TTC549 (cell line): ENCODE results near the gene CAPN2.

Experiments used
- FAIRE-seq: peaks from 2 replicates; lab custom pipeline; 2012; peaks lifted over from hg19 to GRCh38; lab: Jason Lieb, UNC

Gene CAPN2

DNA sequence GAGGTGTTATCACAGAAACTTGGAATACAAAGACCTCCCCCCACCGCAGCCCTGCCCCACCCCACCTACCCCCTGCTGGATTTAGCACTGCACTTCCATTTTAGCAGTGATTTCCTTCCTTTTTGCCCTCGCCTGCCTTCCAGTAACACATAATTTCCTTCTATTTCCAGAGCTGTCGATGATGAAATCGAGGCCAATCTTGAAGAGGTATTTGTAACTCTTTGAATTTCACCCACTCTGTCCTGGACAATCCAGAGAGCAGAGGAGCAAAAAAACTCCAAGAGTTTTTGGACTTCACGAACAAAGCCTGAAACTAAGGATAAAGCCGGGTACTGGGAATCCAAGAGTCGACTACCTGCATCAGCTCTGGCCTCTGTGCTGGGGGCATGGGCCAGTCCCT lies 49.1 kb downstream of the CAPN2 start:
- FAIRE-seq: no peak

DNA sequence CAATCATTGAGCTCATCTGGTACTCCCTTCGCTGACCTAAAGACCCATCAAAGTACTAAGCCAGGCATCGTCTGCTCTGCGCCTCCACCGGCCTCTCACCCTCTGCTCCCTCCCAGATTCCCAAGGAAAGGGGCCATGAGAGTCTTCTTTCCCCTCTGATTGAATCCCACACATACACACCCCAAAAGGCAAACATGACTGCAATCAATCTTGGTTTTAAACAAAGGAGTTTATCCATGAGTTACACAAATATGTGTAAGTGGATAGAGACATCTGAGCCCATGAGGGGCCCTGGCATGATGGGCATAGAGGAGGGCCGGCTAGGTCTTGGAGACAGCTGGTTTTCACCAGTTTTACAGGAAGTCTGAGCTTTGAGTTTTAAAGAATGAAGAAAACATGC lies 50.9 kb downstream of the CAPN2 start:
- FAIRE-seq: no peak

DNA sequence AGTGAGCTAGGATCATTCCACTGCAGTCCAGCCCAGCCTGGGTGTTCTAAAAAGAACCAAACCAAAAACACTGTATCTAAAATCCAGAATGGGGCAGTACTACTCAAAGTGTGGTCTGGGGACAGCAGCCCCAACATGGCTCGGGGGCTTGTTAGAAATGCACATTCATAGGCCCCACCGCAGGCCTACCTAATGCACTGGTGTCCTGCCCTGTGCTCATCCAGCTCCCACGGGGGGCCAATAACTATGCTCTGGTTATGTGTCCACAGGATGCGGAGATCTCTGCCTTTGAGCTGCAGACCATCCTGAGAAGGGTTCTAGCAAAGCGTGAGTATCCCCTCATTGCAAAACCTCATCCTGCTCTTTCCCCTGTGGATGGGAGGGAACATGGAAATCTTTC lies 51.5 kb downstream of the CAPN2 start:
- no peak for FAIRE-seq

GRCh38 chr1:223765036-223765718 lies 52.8 kb downstream of the CAPN2 start:
- FAIRE-seq: no peak

DNA sequence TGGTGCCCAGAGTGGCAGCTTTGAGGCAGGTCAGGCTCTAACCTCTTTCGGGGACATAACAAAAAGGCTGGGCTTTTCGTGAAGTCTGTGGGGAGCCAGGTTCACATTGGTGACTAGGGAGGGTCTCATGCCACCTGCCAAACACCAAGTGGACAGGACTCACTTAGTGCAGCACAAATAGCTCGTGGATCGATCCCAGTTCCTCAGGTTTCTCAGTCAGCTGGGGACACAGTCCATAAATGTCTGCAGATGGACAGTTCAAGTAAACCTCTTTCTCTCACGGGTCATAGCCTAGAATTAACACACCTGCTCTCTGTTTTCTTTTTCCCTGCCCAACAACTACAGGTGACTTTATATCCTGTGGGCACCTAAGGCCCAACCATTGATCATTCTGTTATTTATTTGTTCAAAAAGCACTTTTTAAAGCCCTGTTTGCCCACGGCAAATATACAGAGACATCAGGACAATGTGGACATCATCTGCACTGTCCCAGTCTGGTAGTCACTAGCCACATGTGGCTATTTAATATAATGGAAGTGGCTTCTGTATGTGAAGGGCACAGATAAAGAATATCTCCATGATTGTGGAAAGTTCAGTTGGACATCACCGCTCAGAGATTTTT lies 53.5 kb downstream of the CAPN2 start:
- no peak for FAIRE-seq

DNA sequence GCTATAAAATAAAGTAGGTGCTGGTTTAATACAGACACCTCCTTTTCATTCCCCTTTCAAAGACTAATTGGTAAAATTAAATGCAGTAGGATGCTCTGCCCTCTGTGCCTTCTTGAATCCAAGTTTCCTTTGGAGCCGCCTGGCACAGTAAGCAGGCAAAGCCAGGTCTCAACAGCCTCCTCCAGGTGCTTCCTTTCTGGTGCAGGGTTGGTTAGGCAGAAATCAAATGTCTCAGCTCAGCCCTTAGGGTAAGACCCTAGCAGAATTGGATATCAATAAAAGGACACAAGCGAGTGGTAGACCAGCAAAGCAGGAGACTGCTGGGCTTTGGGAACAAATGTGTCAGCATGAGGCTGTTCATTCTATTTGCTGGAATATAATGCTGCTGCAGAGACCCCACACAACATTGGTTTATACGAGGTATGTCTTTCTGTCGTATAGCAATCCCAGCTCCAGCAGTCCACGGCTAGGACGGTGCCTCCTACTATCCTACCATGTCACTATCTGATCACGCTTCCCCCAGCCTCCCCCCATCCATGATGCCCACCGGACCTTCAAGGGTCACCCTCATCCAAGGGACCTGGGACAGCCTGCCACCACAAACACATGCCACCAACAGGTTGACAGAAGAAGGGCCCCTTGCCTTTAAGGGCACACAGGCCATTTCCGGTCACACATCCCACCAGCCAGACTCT lies 58.4 kb downstream of the CAPN2 start:
- FAIRE-seq: no peak

- FAIRE-seq: no peak
Observed at GRCh38 chr1:223771469-223771813, 59.1 kb downstream of the CAPN2 start.

- no peak for FAIRE-seq
Observed at GRCh38 chr1:223771814-223772770, 59.8 kb downstream of the CAPN2 start.

GRCh38 chr1:223772771-223773160 lies 60.4 kb downstream of the CAPN2 start:
- FAIRE-seq: no peak

DNA sequence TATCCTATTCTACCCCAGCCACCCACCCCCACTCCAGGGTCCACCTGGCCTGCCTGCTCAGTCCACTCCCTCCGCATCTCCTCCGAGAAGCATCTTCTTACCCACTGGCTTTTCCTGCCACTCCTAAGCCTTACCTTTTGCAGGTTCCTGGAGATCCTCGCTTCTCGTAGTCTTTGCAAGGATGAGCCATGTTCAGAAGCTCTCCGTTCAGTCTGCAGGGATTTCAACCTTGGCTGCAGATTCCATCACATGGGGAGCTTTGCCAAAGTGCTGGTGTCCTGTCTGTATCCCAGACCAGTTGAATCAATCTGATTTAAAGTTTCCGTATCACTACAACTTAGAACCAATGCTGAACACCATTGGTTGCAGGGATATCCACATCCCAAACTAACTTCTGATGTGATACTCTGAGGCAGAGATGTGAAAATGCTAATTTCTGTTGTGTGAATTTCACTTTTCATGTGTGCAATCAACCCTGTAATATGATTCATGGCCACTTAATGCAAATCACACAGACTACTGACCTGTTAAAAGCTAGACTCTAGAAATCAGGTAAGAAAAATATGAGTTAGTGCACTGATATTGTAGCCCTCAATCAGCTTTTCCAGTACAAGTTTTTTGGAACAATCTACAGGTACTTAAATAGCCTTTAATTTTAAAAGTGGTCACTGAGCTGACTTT lies 61.9 kb downstream of the CAPN2 start:
- FAIRE-seq: no peak

- FAIRE-seq: no peak
Observed at GRCh38 chr1:223775054-223775453, 62.7 kb downstream of the CAPN2 start.

- no peak for FAIRE-seq
Observed at GRCh38 chr1:223775711-223776074, 63.4 kb downstream of the CAPN2 start.

DNA sequence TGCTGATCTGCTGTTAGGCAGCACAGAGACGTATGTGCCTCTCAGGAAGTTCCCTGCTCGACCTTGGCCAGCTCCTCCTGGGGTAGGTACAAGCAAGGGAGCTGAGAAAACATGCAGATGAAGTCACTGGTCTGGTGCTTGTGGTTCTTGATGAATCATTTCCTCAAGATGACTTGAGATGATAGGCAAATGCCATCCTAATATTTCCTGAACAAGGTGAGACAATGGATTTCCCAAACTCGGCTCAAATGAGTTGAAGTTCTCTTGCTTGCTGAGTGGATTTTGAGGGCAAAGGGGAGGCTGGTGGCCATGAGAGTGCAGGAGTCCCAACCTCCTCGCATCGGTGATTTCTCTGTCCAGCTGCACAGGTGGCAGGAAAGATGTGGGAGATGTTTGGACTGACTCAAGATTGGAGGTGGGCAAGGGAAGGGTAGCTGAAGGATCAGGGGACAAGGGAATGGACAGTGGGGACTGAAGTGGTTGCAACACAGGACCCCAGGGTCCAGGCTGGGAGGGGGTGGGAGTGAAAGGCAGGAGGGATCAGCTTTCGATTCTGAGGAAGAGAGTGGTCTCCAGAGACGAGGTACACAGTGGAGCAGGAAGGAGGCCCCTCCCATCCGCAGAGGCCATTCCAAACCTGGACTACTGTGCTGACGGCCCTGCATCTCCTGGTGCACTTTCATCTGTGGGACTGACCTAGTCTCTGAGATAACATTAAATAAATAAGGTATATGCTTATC lies 63.9 kb downstream of the CAPN2 start:
- FAIRE-seq: no peak

DNA sequence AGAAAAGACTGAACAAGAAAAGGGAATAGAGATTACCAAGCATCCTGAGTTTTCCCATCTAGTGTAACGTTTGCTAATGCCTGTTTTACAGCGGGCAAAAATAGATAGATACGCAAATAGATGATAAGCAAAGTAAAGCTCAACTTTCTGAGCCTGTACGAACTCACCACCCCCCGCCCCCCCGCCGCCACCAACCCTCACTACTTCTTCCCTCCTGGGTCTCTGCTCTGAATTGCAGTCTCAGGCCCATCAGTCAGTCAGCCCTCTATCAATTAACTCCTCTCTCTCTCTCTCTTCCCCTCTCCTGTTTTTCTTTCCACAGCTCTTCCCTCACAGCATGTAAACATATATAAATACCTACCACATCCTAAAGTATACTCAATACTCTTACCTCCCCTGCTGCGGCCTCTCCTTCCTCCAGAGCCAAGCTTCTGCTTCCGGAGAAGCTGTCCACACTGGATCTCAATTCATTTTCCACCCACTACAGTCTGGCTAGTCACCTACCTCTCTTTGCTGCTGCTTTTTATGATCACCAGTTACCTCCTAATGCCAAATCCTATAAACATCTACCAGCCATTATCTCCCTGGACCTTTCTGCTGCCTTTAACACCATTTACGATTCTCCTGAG lies 64.6 kb downstream of the CAPN2 start:
- FAIRE-seq: no peak

DNA sequence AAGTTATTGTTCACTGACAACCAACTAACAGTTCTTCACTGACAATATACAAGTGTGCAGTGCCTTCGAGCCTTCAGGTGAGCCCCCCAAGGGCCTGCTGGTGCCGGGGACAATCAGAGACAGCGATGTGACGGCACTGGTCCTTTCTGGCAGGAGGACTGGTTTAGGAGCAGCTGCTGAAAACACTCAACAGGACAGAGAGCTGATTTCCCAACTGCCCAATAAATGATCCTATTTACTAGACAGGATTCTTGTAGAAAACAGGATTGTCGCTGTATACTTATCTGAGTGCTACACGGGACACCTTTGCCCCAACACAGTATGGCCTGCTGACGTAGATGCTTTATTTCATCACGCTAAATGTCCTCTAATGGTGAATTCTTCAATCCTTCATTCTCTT lies 68.0 kb downstream of the CAPN2 start:
- FAIRE-seq: no peak

DNA sequence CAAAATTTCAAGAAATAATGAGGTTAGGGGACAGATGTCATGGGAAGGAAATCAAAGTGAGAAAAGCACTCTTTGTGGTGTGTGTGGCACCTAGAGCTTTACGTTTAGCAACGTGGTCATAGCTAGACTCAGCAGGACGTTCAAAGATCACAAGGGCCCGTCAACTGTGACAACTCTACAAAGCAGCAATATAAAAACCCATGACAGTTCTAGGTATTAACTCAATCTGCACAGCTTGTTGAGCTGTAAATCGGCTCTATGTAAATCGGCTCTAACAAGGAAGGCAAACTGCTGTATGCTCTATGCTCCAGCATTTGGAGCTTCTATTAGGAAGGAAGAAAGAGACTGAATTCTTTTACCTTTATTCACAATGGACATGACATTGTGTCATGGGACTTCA lies 68.6 kb downstream of the CAPN2 start:
- no peak for FAIRE-seq

DNA sequence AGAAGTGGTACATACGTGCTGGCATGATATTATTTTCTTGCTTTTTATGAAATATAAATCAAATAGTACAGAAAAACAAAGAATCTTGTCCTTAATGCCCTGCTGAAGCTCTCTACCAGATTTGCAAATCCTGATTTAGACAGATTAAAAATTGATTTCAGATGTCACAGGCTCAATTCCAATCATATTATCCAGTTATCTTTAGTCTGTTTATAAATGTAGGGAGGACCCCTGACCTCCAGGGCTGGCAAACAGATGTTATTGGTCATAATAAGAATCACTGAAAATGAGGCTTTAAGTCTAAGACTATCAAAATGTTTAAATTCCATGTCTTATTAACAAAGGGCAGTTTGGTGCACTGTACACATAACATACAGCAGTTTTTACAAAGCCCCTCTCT lies 71.3 kb downstream of the CAPN2 start:
- no peak for FAIRE-seq

- peak; percentile 25 for FAIRE-seq
Observed at GRCh38 chr1:223784541-223784940, 72.2 kb downstream of the CAPN2 start.

- no peak for FAIRE-seq
Observed at GRCh38 chr1:223785808-223786207, 73.5 kb downstream of the CAPN2 start.

GRCh38 chr1:223788746-223789415 lies 76.5 kb downstream of the CAPN2 start:
- FAIRE-seq: peak; percentile 32
